Caco-2 (cell line): Measurements from ENCODE around the gene LTN1. TPM values are rescaled to one million over a fixed set of nuclear protein-coding genes. Genes with fewer than 3 reads are reported as not detected.
"Not testable (repeated sequence)": the region's sequence is repeated elsewhere in the genome, so short reads cannot be mapped to it uniquely, and the experiment has no call there.

ENCODE experiments used
- BruUV-seq: library from RNA; stranded (reverse); fragments of 400-500 nt; replicated peaks from 2 replicates; lab custom pipeline; 2021; lab: Mats Ljungman, UMichigan
- CTCF ChIA-PET: fragments of 300-600 bp; sonication (Branson Sonifier 250); formaldehyde crosslinking; loops from one replicate; lab custom pipeline; 2022; ENCODE audit warnings: antibody characterized with exemption; lab: Charles Lee
- POLR2A ChIA-PET: fragments of 300-600 bp; sonication (Branson Sonifier 250); formaldehyde crosslinking; loops from one replicate; lab custom pipeline; 2022; ENCODE audit warnings: antibody characterized with exemption; lab: Charles Lee
- DNase-seq, 2 experiments: peaks; one replicate each; pipeline versions ENCODE4 v3.0.0 to v3.0.0-alpha.2; 2020 to 2022
- H3K27me3 ChIP-seq: replicated peaks from 2 replicates; pipeline ENCODE4 v1.6.0; 2011; ENCODE audit warnings: low read length; ENCODE audit not compliant: control insufficient read depth, insufficient read depth
- H3K36me3 ChIP-seq: 2 replicates; pipeline ENCODE4 v1.5.1; 2011; ENCODE audit warnings: low read length; ENCODE audit not compliant: control insufficient read depth, insufficient read depth
- H3K4me1 ChIP-seq: fragments of 250-450 bp; sonication (Bioruptor Pico); 2 replicates; pipeline ENCODE4 v1.5.1; 2020; ENCODE audit warnings: mild to moderate bottlenecking
- H3K4me3 ChIP-seq: 2 replicates; pipeline ENCODE4 v1.5.1; 2011; ENCODE audit warnings: low read depth, mild to moderate bottlenecking, control low read depth, low read length
- H3K9me3 ChIP-seq: fragments of 250-450 bp; sonication (Bioruptor Pico); 2 replicates; pipeline ENCODE4 v1.5.1; 2020; ENCODE audit warnings: mild to moderate bottlenecking, moderate library complexity
- H3K27ac Mint-ChIP-seq: one replicate; pipeline ENCODE4 v1.8.0; 2022; ENCODE audit warnings: mixed read lengths; ENCODE audit not compliant: unreplicated experiment
- H3K27me3 Mint-ChIP-seq: one replicate; pipeline ENCODE4 v1.8.0; 2022; ENCODE audit warnings: mixed read lengths; ENCODE audit not compliant: insufficient read depth, unreplicated experiment
- H3K36me3 Mint-ChIP-seq: one replicate; pipeline ENCODE4 v1.8.0; 2022; ENCODE audit warnings: mild to moderate bottlenecking, mixed read lengths; ENCODE audit not compliant: insufficient read depth, unreplicated experiment
- H3K4me1 Mint-ChIP-seq: one replicate; pipeline ENCODE4 v1.8.0; 2022; ENCODE audit warnings: low read depth, mixed read lengths; ENCODE audit not compliant: unreplicated experiment
- H3K4me3 Mint-ChIP-seq: one replicate; pipeline ENCODE4 v1.8.0; 2022; ENCODE audit warnings: mild to moderate bottlenecking, moderate library complexity, mixed read lengths; ENCODE audit not compliant: unreplicated experiment
- H3K9me3 Mint-ChIP-seq: one replicate; pipeline ENCODE4 v1.8.0; 2022; ENCODE audit warnings: mixed read lengths; ENCODE audit not compliant: unreplicated experiment
- intact Hi-C: fragments of 100-400 bp; cut with micrococcal nuclease; formaldehyde crosslinking; loops from one replicate; pipeline ENCODE4 v1.10.0; 2022; ENCODE audit not compliant: unreplicated experiment
- total RNA-seq: library from RNA; stranded (reverse); gene quantifications from 2 replicates; pipeline ENCODE4 v1.2.3, GENCODE V29; 2022
- TF ChIP-seq, protein P1 (sequence below), 2 experiments: fragments of 200-600 bp in 1 of 2; IDR thresholded peaks; 1 replicate in 1 of 2; 2 replicates in 1 of 2; pipeline versions ENCODE4 v1.5.1 to v1.8.0; 2011 to 2022; ENCODE audit warnings: antibody characterized with exemption in 1 of 2, control low read depth in 1 of 2, inconsistent platforms in 1 of 2, low read depth in 1 of 2, low read length in 1 of 2, mild to moderate bottlenecking in 1 of 2, moderate library complexity in 1 of 2; ENCODE audit not compliant: insufficient read depth in 1 of 2, severe bottlenecking in 1 of 2, unreplicated experiment in 1 of 2

LTN1 gene
- total RNA-seq, 1 experiment from 2014 or later = 25.4 TPM

DNA sequence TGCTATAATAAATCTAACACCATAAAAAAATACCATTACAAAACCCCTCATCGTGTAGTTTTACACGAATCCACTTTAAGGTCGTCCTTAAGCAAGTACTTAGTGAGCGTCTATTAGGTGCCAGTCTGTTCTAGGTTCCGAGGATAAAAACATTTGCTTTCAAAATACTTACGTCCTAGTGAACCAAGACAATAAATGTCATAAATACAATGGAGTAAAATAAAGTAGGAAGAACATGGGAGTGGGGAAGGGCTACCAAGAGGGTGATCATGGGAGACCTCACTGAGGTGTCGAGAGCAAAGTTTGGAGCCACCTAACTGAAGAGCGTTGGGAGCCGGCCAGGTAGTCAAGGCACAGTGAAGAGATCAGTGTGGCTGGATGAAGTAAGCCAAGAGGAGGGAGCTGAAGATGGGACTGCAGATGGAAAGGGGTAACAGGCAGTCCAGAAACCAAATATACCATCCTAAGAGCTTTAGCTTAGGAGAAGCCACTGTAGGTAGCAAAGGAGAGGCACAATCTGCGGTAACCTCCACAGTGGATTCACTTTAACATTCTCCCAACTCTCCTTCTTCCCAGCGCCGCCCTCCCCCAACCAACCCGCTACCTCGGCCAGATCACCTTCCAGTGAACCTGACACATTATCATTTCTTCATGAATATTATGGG is 684 bp downstream of the LTN1 start:
- Mint-ChIP-seq H3K9me3 (no peaks in the 10 kb centered on the region), H3K4me3 (peak overlapping the region; percentile 82), H3K36me3 (peaks cover 8% of the 10 kb centered on the region), H3K4me1 (no peaks in the 10 kb centered on the region), H3K27me3 (no peaks in the 10 kb centered on the region), H3K27ac (peak overlapping the region; percentile 86)
- H3K4me1 ChIP-seq = no peaks in the 10 kb centered on the region
- peak in 1 of 2 experiments; percentile 13 for DNase-seq
- no peaks in the 10 kb centered on the region for H3K36me3 ChIP-seq
- BruUV-seq = no TSS peak
- ChIA-PET CTCF (interaction anchor here (1.0 kb wide), 1 partner anchor 11 kb away, joined by 6 read pairs; no protein-coding TSS in a partner anchor), POLR2A (interaction anchor here (0.5 to 1.6 kb wide), 5 partner anchors 11 to 33 kb away, joined by 6 to 57 read pairs (median 8); partner anchors contain the start of genes RWDD2B and USP16)
- intact Hi-C loops = loop anchor here (1.0 kb wide), 1 partner anchor 10 kb away; no protein-coding TSS in a partner anchor
- peak overlapping the region; percentile 90 for H3K4me3 ChIP-seq
- no peaks in the 10 kb centered on the region for H3K27me3 ChIP-seq
- TF ChIP-seq, protein P1, sequence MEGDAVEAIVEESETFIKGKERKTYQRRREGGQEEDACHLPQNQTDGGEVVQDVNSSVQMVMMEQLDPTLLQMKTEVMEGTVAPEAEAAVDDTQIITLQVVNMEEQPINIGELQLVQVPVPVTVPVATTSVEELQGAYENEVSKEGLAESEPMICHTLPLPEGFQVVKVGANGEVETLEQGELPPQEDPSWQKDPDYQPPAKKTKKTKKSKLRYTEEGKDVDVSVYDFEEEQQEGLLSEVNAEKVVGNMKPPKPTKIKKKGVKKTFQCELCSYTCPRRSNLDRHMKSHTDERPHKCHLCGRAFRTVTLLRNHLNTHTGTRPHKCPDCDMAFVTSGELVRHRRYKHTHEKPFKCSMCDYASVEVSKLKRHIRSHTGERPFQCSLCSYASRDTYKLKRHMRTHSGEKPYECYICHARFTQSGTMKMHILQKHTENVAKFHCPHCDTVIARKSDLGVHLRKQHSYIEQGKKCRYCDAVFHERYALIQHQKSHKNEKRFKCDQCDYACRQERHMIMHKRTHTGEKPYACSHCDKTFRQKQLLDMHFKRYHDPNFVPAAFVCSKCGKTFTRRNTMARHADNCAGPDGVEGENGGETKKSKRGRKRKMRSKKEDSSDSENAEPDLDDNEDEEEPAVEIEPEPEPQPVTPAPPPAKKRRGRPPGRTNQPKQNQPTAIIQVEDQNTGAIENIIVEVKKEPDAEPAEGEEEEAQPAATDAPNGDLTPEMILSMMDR (IDR thresholded peaks at IDR 0.05; ENCODE audit: insufficient read depth in 1 of 2, low read depth in 1 of 2, low read length in 1 of 2, severe bottlenecking in 1 of 2, unreplicated experiment in 1 of 2) = no peak
- no peaks in the 10 kb centered on the region for H3K9me3 ChIP-seq

DNA sequence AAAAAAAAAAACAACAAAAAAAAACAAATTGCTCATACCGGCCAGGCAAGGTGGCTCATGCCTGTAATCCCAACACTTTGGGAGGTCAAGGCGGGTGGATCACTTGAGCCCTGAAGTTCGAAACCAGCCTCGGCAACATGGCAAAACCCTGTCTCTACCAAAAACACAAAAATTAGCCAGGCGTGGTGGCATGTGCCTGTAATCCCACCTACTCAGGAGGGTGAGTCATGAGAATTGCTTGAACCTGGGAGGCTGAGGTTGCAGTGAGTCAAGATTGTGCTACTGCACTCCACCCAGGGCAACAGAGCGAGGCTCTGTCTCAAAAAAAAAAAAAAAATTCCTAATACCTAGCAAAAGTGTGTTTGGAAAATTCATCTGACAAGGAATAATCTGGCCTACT is 4.5 kb downstream of the LTN1 start:
- H3K4me3 ChIP-seq, intact Hi-C loops, H3K9me3 ChIP-seq, H3K4me1 Mint-ChIP-seq, H3K27me3 Mint-ChIP-seq, DNase-seq, H3K27ac Mint-ChIP-seq, CTCF ChIA-PET, H3K27me3 ChIP-seq, H3K4me1 ChIP-seq, BruUV-seq, H3K4me3 Mint-ChIP-seq, H3K36me3 ChIP-seq, H3K9me3 Mint-ChIP-seq, POLR2A ChIA-PET: not testable (repeated sequence)
- H3K36me3 Mint-ChIP-seq = peaks cover 32% of the 10 kb centered on the region

DNA sequence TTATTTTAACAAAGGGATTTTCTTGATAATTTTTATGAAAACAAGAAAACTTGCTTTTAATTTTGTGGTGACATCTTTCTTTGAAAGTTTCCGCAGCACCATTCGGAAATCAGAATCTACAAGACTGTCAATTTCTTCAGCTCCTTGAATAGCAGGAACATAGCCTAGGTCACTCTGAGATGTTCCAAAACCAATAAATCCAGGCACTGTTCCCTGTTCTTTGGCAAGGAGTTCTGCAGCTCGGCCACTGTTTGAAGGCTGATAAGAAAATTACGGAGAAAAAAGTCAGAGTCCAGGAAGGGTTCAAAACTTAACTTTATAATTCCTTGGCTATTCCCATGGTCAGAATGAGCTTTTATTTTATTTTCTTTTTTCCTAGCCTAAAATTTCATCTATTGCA is 6.0 kb downstream of the LTN1 start:
- ChIA-PET CTCF (no interaction called here), POLR2A (no interaction called here)
- no TSS peak for BruUV-seq
- no peak for DNase-seq
- no peaks in the 10 kb centered on the region; the same call in 1 of the 2 replicates for H3K36me3 ChIP-seq
- H3K4me3 ChIP-seq = no peak overlapping the region
- intact Hi-C loops = no loop called here
- H3K4me1 Mint-ChIP-seq = no peaks in the 10 kb centered on the region
- peaks cover 25% of the 10 kb centered on the region for H3K36me3 Mint-ChIP-seq
- no peaks in the 10 kb centered on the region for H3K27me3 Mint-ChIP-seq
- no peaks in the 10 kb centered on the region for H3K9me3 ChIP-seq
- H3K9me3 Mint-ChIP-seq = no peaks in the 10 kb centered on the region
- H3K27ac Mint-ChIP-seq = no peak overlapping the region
- TF ChIP-seq, protein P1 (IDR thresholded peaks at IDR 0.05; ENCODE audit: insufficient read depth in 1 of 2, low read depth in 1 of 2, low read length in 1 of 2, severe bottlenecking in 1 of 2, unreplicated experiment in 1 of 2) = no peak
- no peaks in the 10 kb centered on the region for H3K4me1 ChIP-seq
- H3K4me3 Mint-ChIP-seq = no peak overlapping the region
- no peaks in the 10 kb centered on the region for H3K27me3 ChIP-seq
